ENCODE measurements around the gene RENBP.
A peak's percentile ranks its signal among the peaks of the same experiment; 100 is the strongest.

RENBP gene

GRCh38 chrX:153948002-153948466 lies 3.6 kb upstream of the RENBP start:
- H3K27me3 ChIP-seq (ENCODE audit: control insufficient read depth, insufficient read depth, low read length), result peaks cover 3% of the 10 kb centered on the region
- H3K4me1 ChIP-seq (ENCODE audit: control insufficient read depth, insufficient read depth, low read length), result peaks cover 19% of the 10 kb centered on the region
- no peak overlapping the region for H3K9ac ChIP-seq (ENCODE audit: low read length)
- peaks cover 20% of the 10 kb centered on the region for H3K36me3 ChIP-seq (ENCODE audit: control insufficient read depth, insufficient read depth, low read length)
- peak overlapping the region; percentile 76 for H3K27ac ChIP-seq (ENCODE audit: low read depth, low read length)
- no peak overlapping the region for H3K4me3 ChIP-seq (ENCODE audit: low read length)

GRCh38 chrX:153947009-153947769 lies 2.7 kb upstream of the RENBP start:
- H3K4me1 ChIP-seq (ENCODE audit: control insufficient read depth, insufficient read depth, low read length), result peaks cover 17% of the 10 kb centered on the region
- peak overlapping the region; percentile 76 for H3K27ac ChIP-seq (ENCODE audit: low read depth, low read length)
- H3K4me3 ChIP-seq (ENCODE audit: low read length), result no peak overlapping the region
- peaks cover 3% of the 10 kb centered on the region for H3K27me3 ChIP-seq (ENCODE audit: control insufficient read depth, insufficient read depth, low read length)
- peaks cover 16% of the 10 kb centered on the region for H3K36me3 ChIP-seq (ENCODE audit: control insufficient read depth, insufficient read depth, low read length)
- H3K9ac ChIP-seq (ENCODE audit: low read length), result no peak overlapping the region

- peaks cover 7% of the 10 kb centered on the region for H3K27me3 ChIP-seq (ENCODE audit: control insufficient read depth, insufficient read depth, low read length)
- H3K9ac ChIP-seq (ENCODE audit: low read length), result no peak overlapping the region
- peaks cover 12% of the 10 kb centered on the region for H3K36me3 ChIP-seq (ENCODE audit: control insufficient read depth, insufficient read depth, low read length)
- H3K27ac ChIP-seq (ENCODE audit: low read depth, low read length), result no peak overlapping the region
- H3K4me1 ChIP-seq (ENCODE audit: control insufficient read depth, insufficient read depth, low read length), result peaks cover 15% of the 10 kb centered on the region
- no peak overlapping the region for H3K4me3 ChIP-seq (ENCODE audit: low read length)
These were observed 1.8 kb upstream of the RENBP start for GRCh38 chrX:153945956-153946943.

GRCh38 chrX:153944800-153945150 lies 332 bp upstream of the RENBP start:
- H3K9ac ChIP-seq (ENCODE audit: low read length), result no peak overlapping the region
- H3K4me1 ChIP-seq (ENCODE audit: control insufficient read depth, insufficient read depth, low read length), result peaks cover 15% of the 10 kb centered on the region
- H3K4me3 ChIP-seq (ENCODE audit: low read length), result peak overlapping the region; percentile 54
- peak overlapping the region; percentile 28 for H3K27ac ChIP-seq (ENCODE audit: low read depth, low read length)
- H3K36me3 ChIP-seq (ENCODE audit: control insufficient read depth, insufficient read depth, low read length), result no peaks in the 10 kb centered on the region
- H3K27me3 ChIP-seq (ENCODE audit: control insufficient read depth, insufficient read depth, low read length), result peaks cover 7% of the 10 kb centered on the region

- no peaks in the 10 kb centered on the region for H3K36me3 ChIP-seq (ENCODE audit: control insufficient read depth, insufficient read depth, low read length)
- H3K4me3 ChIP-seq (ENCODE audit: low read length), result no peak overlapping the region
- H3K27me3 ChIP-seq (ENCODE audit: control insufficient read depth, insufficient read depth, low read length), result peaks cover 4% of the 10 kb centered on the region
- H3K9ac ChIP-seq (ENCODE audit: low read length), result no peak overlapping the region
- H3K27ac ChIP-seq (ENCODE audit: low read depth, low read length), result no peak overlapping the region
- H3K4me1 ChIP-seq (ENCODE audit: control insufficient read depth, insufficient read depth, low read length), result no peaks in the 10 kb centered on the region
These were observed 2.8 kb downstream of the RENBP start for GRCh38 chrX:153941336-153942252.

GRCh38 chrX:153939573-153939972 lies 4.9 kb downstream of the RENBP start:
- Histone ChIP-seq H3K4me1 (ENCODE audit: control insufficient read depth, insufficient read depth, low read length) (peaks cover 2% of the 10 kb centered on the region), H3K4me3 (ENCODE audit: low read length) (no peak overlapping the region), H3K27me3 (ENCODE audit: control insufficient read depth, insufficient read depth, low read length) (peaks cover 4% of the 10 kb centered on the region), H3K36me3 (ENCODE audit: control insufficient read depth, insufficient read depth, low read length) (no peaks in the 10 kb centered on the region), H3K27ac (ENCODE audit: low read depth, low read length) (no peak overlapping the region), H3K9ac (ENCODE audit: low read length) (no peak overlapping the region)

GRCh38 chrX:153938226-153938786 lies 6.1 kb downstream of the RENBP start:
- peaks cover 4% of the 10 kb centered on the region for H3K27me3 ChIP-seq (ENCODE audit: control insufficient read depth, insufficient read depth, low read length)
- no peak overlapping the region for H3K4me3 ChIP-seq (ENCODE audit: low read length)
- H3K4me1 ChIP-seq (ENCODE audit: control insufficient read depth, insufficient read depth, low read length), result peaks cover 7% of the 10 kb centered on the region
- no peak overlapping the region for H3K27ac ChIP-seq (ENCODE audit: low read depth, low read length)
- H3K9ac ChIP-seq (ENCODE audit: low read length), result no peak overlapping the region
- no peaks in the 10 kb centered on the region for H3K36me3 ChIP-seq (ENCODE audit: control insufficient read depth, insufficient read depth, low read length)

GRCh38 chrX:153937056-153937455 lies 7.4 kb downstream of the RENBP start:
- peaks cover 7% of the 10 kb centered on the region for H3K4me1 ChIP-seq (ENCODE audit: control insufficient read depth, insufficient read depth, low read length)
- peaks cover 4% of the 10 kb centered on the region for H3K27me3 ChIP-seq (ENCODE audit: control insufficient read depth, insufficient read depth, low read length)
- H3K36me3 ChIP-seq (ENCODE audit: control insufficient read depth, insufficient read depth, low read length), result no peaks in the 10 kb centered on the region
- no peak overlapping the region for H3K4me3 ChIP-seq (ENCODE audit: low read length)
- H3K27ac ChIP-seq (ENCODE audit: low read depth, low read length), result no peak overlapping the region
- H3K9ac ChIP-seq (ENCODE audit: low read length), result no peak overlapping the region

GRCh38 chrX:153935326-153935851 lies 9.1 kb downstream of the RENBP start:
- peaks cover 7% of the 10 kb centered on the region for H3K4me1 ChIP-seq (ENCODE audit: control insufficient read depth, insufficient read depth, low read length)
- H3K9ac ChIP-seq (ENCODE audit: low read length), result no peak overlapping the region
- peak overlapping the region; percentile 20 for H3K4me3 ChIP-seq (ENCODE audit: low read length)
- H3K27me3 ChIP-seq (ENCODE audit: control insufficient read depth, insufficient read depth, low read length), result no peaks in the 10 kb centered on the region
- H3K36me3 ChIP-seq (ENCODE audit: control insufficient read depth, insufficient read depth, low read length), result peaks cover 6% of the 10 kb centered on the region
- no peak overlapping the region for H3K27ac ChIP-seq (ENCODE audit: low read depth, low read length)

- peaks cover 7% of the 10 kb centered on the region for H3K4me1 ChIP-seq (ENCODE audit: control insufficient read depth, insufficient read depth, low read length)
- peak within 1 kb of the TSS; percentile 30 for H3K27ac ChIP-seq (ENCODE audit: low read depth, low read length)
- peaks cover 6% of the 10 kb centered on the region for H3K36me3 ChIP-seq (ENCODE audit: control insufficient read depth, insufficient read depth, low read length)
- H3K9ac ChIP-seq (ENCODE audit: low read length), result peak within 1 kb of the TSS; percentile 43
- H3K27me3 ChIP-seq (ENCODE audit: control insufficient read depth, insufficient read depth, low read length), result no peaks in the 10 kb centered on the region
- peak within 1 kb of the TSS; percentile 69 for H3K4me3 ChIP-seq (ENCODE audit: low read length)
These were observed 9.6 kb downstream of the RENBP start, which contains the start of gene NAA10 for GRCh38 chrX:153934762-153935325. TSS of gene NAA10 (minus strand) at chrX:153935037. CDS start at chrX:153934904, 133 bp downstream.

GRCh38 chrX:153934148-153934761 lies 10.2 kb downstream of the RENBP start:
- Histone ChIP-seq H3K27ac (ENCODE audit: low read depth, low read length) (peak overlapping the region; percentile 30), H3K36me3 (ENCODE audit: control insufficient read depth, insufficient read depth, low read length) (peaks cover 6% of the 10 kb centered on the region), H3K4me3 (ENCODE audit: low read length) (peak overlapping the region; percentile 69), H3K4me1 (ENCODE audit: control insufficient read depth, insufficient read depth, low read length) (peaks cover 7% of the 10 kb centered on the region), H3K9ac (ENCODE audit: low read length) (peak overlapping the region; percentile 43), H3K27me3 (ENCODE audit: control insufficient read depth, insufficient read depth, low read length) (no peaks in the 10 kb centered on the region)

All from rectal smooth muscle tissue (tissue), 1 donor.